GM18511 (cell line): ENCODE measurements around the gene OR4A15.

Experiments
- ATAC-seq: cut with Tn5 transposase; IDR thresholded peaks from one replicate; pipeline ENCODE4 v1.9.1; 2021; ENCODE audit warnings: mild to moderate bottlenecking, moderate library complexity; ENCODE audit not compliant: unreplicated experiment

Gene OR4A15

GRCh38 chr11:55367674-55368073 lies at the start of gene OR4A15:
OR4A15 (plus strand) TSS chr11:55367974; CDS start chr11:55367974, 0 bp downstream.
- ATAC-seq, result no peak

- no peak for ATAC-seq
Measured at GRCh38 chr11:55324500-55324899, 43.3 kb upstream of the OR4A15 start.

- ATAC-seq, result no peak
Measured at GRCh38 chr11:55342901-55343300, 24.9 kb upstream of the OR4A15 start, which contains the start of gene OR4A16. OR4A16 (plus strand) TSS chr11:55343201; CDS start chr11:55343201, 0 bp downstream.

GRCh38 chr11:55345306-55345705 lies 22.5 kb upstream of the OR4A15 start:
- ATAC-seq, result no peak

- no peak for ATAC-seq
Measured at GRCh38 chr11:55349032-55349431, 18.7 kb upstream of the OR4A15 start.

- ATAC-seq, result no peak
Measured at GRCh38 chr11:55357560-55358184, 10.1 kb upstream of the OR4A15 start.

- no peak for ATAC-seq
Measured at GRCh38 chr11:55401011-55401410, 33.2 kb downstream of the OR4A15 start.
